HEK293 (cell line): ENCODE results near the gene ZSCAN2.

Experiments
- CTCF ChIA-PET: fragments of 350-600 bp; formaldehyde crosslinking; extraction: SDS; loops from one replicate; lab custom pipeline; 2021; ENCODE audit warnings: antibody characterized with exemption; lab: Yijun Ruan, JAX
- POLR2A ChIA-PET: fragments of 300-600 bp; formaldehyde crosslinking; extraction: SDS; loops from one replicate; lab custom pipeline; 2020; ENCODE audit warnings: antibody characterized with exemption, inconsistent platforms; lab: Yijun Ruan, JAX
- H3K27ac ChIP-seq: fragments of 200-500 bp; sonication (Bioruptor generic); 2 replicates; pipeline ENCODE4 v1.5.1; 2014; ENCODE audit warnings: low read depth, low read length, control low read depth, inconsistent platforms; ENCODE audit errors: extremely low read depth
- H3K36me3 ChIP-seq, 2 experiments: fragments of 200-500 bp in 1 of 2; sonication (Bioruptor generic) in 1 of 2; 1 replicate in 1 of 2; 2 replicates in 1 of 2; pipeline ENCODE4 v1.5.1; 2014 to 2017; ENCODE audit warnings: inconsistent platforms in 2 of 2, low read length in 2 of 2; ENCODE audit not compliant: control insufficient read depth in 2 of 2, insufficient read depth in 1 of 2
- H3K4me1 ChIP-seq: fragments of 200-500 bp; sonication (Bioruptor generic); 2 replicates; pipeline ENCODE4 v1.5.1; 2014; ENCODE audit warnings: mild to moderate bottlenecking, low read length, inconsistent platforms; ENCODE audit not compliant: control insufficient read depth, insufficient read depth
- H3K4me3 ChIP-seq: 2 replicates; pipeline ENCODE4 v1.5.1; 2011; ENCODE audit warnings: low read depth, mild to moderate bottlenecking, control low read depth, low read length, moderate library complexity
- H3K9me3 ChIP-seq: fragments of 200-500 bp; sonication (Bioruptor generic); 2 replicates; pipeline ENCODE4 v1.5.1; 2014; ENCODE audit warnings: low read depth, low read length, inconsistent platforms; ENCODE audit not compliant: control insufficient read depth, insufficient read depth
- GLI2 ChIP-seq: fragments of 450-650 bp; formaldehyde crosslinking; IDR thresholded peaks from 2 replicates; pipeline ENCODE4; 2017; ENCODE audit warnings: missing biosample characterization, missing genetic modification characterization, low read depth, borderline replicate concordance
- PATZ1 ChIP-seq: fragments of 450-650 bp; formaldehyde crosslinking; IDR thresholded peaks from 2 replicates; pipeline ENCODE4 v1.5.1; 2016; ENCODE audit warnings: missing biosample characterization, missing genetic modification characterization
- PBX3 ChIP-seq: sonication (generic); formaldehyde crosslinking; IDR thresholded peaks from 2 replicates; pipeline ENCODE4 v1.8.1; 2022; ENCODE audit warnings: mild to moderate bottlenecking, moderate library complexity, missing genetic modification reagents
- REPIN1 ChIP-seq: fragments of 450-650 bp; formaldehyde crosslinking; IDR thresholded peaks from 2 replicates; pipeline ENCODE4 v1.5.1; 2017; ENCODE audit warnings: missing biosample characterization, missing genetic modification characterization, low read depth
- ZFHX2 ChIP-seq: fragments of 450-650 bp; formaldehyde crosslinking; conservative IDR thresholded peaks from 2 replicates; pipeline ENCODE4 v1.5.1; 2016; ENCODE audit warnings: missing biosample characterization, missing genetic modification characterization
- ZNF16 ChIP-seq: fragments of 450-650 bp; formaldehyde crosslinking; IDR thresholded peaks from 2 replicates; pipeline ENCODE4 v1.5.1; 2016; ENCODE audit warnings: low read depth, missing biosample characterization, missing genetic modification characterization
- ZNF19 ChIP-seq: fragments of 450-650 bp; formaldehyde crosslinking; IDR thresholded peaks from 2 replicates; pipeline ENCODE4; 2016; ENCODE audit warnings: missing biosample characterization, missing genetic modification characterization, low read depth
- ZNF223 ChIP-seq: fragments of 450-650 bp; formaldehyde crosslinking; IDR thresholded peaks from 2 replicates; pipeline ENCODE4 v1.5.1; 2016; ENCODE audit warnings: missing biosample characterization, missing genetic modification characterization
- ZNF24 ChIP-seq: fragments of 450-650 bp; formaldehyde crosslinking; IDR thresholded peaks from 2 replicates; pipeline ENCODE4 v1.5.1; 2016; ENCODE audit warnings: missing biosample characterization, missing genetic modification characterization
- ZNF266 ChIP-seq: fragments of 450-650 bp; formaldehyde crosslinking; IDR thresholded peaks from 2 replicates; pipeline ENCODE4 v1.5.1; 2016; ENCODE audit warnings: missing biosample characterization, missing genetic modification characterization, low read depth
- ZNF311 ChIP-seq: fragments of 450-650 bp; formaldehyde crosslinking; IDR thresholded peaks from 2 replicates; pipeline ENCODE4 v1.5.1; 2017; ENCODE audit warnings: missing biosample characterization, missing genetic modification characterization, borderline replicate concordance
- ZNF510 ChIP-seq: fragments of 450-650 bp; formaldehyde crosslinking; IDR thresholded peaks from 2 replicates; pipeline ENCODE4 v1.5.1; 2018; ENCODE audit warnings: mild to moderate bottlenecking, missing genetic modification characterization, missing biosample characterization; ENCODE audit not compliant: insufficient replicate concordance
- ZNF544 ChIP-seq: fragments of 450-650 bp; formaldehyde crosslinking; IDR thresholded peaks from 2 replicates; pipeline ENCODE4 v1.5.0; 2017; ENCODE audit warnings: missing biosample characterization, missing genetic modification characterization
- ZNF560 ChIP-seq: fragments of 450-650 bp; formaldehyde crosslinking; IDR thresholded peaks from 2 replicates; pipeline ENCODE4 v1.5.1; 2017; ENCODE audit warnings: missing biosample characterization, missing genetic modification characterization, borderline replicate concordance
- ZNF624 ChIP-seq: fragments of 450-650 bp; formaldehyde crosslinking; IDR thresholded peaks from 2 replicates; pipeline ENCODE4 v1.5.1; 2017; ENCODE audit warnings: missing biosample characterization, missing genetic modification characterization
- TF ChIP-seq, protein P1 (sequence below): fragments of 450-650 bp; formaldehyde crosslinking; IDR thresholded peaks from 2 replicates; pipeline ENCODE4 v1.5.1; 2016; ENCODE audit warnings: missing biosample characterization, missing genetic modification characterization
- TF ChIP-seq, protein P2 (sequence below): fragments of 450-650 bp; formaldehyde crosslinking; IDR thresholded peaks from 2 replicates; pipeline ENCODE4 v1.5.1; 2016; ENCODE audit warnings: missing biosample characterization, missing genetic modification characterization, borderline replicate concordance

ZSCAN2 gene

GRCh38 chr15:84604826-84605553 is 4.2 kb downstream of the ZSCAN2 start:
- H3K27ac ChIP-seq: no peak overlapping the region
- ChIA-PET CTCF (interaction anchor here (0.6 to 0.9 kb wide), 3 partner anchors 17 to 445 kb away, joined by 3 to 4 read pairs (median 4); no protein-coding TSS in a partner anchor), POLR2A (interaction anchor here (0.6 to 1.0 kb wide), 3 partner anchors 30 to 54 kb away, joined by 5 to 6 read pairs (median 5); partner anchors contain the start of gene NMB)
- H3K9me3 ChIP-seq: no peaks in the 10 kb centered on the region
- H3K36me3 ChIP-seq: peaks cover 15 to 45% of the 10 kb centered on the region in 2 experiments; a peak in 2 of 3 replicates
- TF ChIP-seq, protein P1, sequence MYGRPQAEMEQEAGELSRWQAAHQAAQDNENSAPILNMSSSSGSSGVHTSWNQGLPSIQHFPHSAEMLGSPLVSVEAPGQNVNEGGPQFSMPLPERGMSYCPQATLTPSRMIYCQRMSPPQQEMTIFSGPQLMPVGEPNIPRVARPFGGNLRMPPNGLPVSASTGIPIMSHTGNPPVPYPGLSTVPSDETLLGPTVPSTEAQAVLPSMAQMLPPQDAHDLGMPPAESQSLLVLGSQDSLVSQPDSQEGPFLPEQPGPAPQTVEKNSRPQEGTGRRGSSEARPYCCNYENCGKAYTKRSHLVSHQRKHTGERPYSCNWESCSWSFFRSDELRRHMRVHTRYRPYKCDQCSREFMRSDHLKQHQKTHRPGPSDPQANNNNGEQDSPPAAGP: 0 out of 2 replicates have a peak, but pooled peaks have one; percentile 45
- peak; percentile 55 for TF ChIP-seq ZFHX2
- no peak for TF ChIP-seq ZNF266 (tag by site-specific recombination)
- TF ChIP-seq, all 188 proteins: peak for 2
- no peak overlapping the region for H3K4me3 ChIP-seq
- H3K4me1 ChIP-seq: peaks cover 16% of the 10 kb centered on the region

DNA sequence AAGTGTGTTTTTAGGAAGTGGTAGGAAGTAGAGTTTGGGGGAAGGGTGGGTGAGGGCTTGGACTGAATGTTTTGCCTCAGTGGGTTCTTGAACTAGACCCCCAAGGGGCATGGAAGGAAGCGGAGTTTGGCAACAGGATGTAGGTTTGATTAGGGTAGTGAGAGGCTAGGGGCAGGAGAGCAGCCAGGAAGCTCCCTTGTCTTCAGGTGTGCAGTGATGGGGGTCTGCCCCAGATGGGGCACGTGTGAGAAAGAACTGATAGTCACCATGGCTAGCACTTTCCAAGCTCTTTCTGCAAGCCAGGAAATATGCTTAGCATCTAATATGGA is 4.7 kb downstream of the ZSCAN2 start:
- ChIA-PET POLR2A (interaction anchor here (0.6 kb wide), 1 partner anchor 30 kb away, joined by 6 read pairs; no protein-coding TSS in a partner anchor), CTCF (interaction anchor here (0.6 to 0.9 kb wide), 2 partner anchors 18 to 445 kb away, joined by 3 to 4 read pairs; no protein-coding TSS in a partner anchor)
- H3K36me3 ChIP-seq: peaks cover 15 to 45% of the 10 kb centered on the region in 2 experiments; a peak in 2 of 3 replicates
- H3K4me1 ChIP-seq: peaks cover 16% of the 10 kb centered on the region
- no peak overlapping the region for H3K4me3 ChIP-seq
- TF ChIP-seq, protein P2, sequence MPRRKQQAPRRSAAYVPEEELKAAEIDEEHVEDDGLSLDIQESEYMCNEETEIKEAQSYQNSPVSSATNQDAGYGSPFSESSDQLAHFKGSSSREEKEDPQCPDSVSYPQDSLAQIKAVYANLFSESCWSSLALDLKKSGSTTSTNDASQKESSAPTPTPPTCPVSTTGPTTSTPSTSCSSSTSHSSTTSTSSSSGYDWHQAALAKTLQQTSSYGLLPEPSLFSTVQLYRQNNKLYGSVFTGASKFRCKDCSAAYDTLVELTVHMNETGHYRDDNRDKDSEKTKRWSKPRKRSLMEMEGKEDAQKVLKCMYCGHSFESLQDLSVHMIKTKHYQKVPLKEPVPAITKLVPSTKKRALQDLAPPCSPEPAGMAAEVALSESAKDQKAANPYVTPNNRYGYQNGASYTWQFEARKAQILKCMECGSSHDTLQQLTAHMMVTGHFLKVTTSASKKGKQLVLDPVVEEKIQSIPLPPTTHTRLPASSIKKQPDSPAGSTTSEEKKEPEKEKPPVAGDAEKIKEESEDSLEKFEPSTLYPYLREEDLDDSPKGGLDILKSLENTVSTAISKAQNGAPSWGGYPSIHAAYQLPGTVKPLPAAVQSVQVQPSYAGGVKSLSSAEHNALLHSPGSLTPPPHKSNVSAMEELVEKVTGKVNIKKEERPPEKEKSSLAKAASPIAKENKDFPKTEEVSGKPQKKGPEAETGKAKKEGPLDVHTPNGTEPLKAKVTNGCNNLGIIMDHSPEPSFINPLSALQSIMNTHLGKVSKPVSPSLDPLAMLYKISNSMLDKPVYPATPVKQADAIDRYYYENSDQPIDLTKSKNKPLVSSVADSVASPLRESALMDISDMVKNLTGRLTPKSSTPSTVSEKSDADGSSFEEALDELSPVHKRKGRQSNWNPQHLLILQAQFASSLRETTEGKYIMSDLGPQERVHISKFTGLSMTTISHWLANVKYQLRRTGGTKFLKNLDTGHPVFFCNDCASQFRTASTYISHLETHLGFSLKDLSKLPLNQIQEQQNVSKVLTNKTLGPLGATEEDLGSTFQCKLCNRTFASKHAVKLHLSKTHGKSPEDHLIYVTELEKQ (tag by site-specific recombination): no peak
- TF ChIP-seq ZNF560 (tag by site-specific recombination): no peak
- TF ChIP-seq ZNF19 (tag by site-specific recombination): no peak
- no peak for TF ChIP-seq GLI2 (tag by site-specific recombination)
- no peak for TF ChIP-seq ZNF223 (tag by site-specific recombination)
- TF ChIP-seq ZNF311 (tag by site-specific recombination): no peak
- TF ChIP-seq ZNF16: no peak
- no peak for TF ChIP-seq ZNF24 (tag by site-specific recombination)
- no peak for TF ChIP-seq ZNF510 (tag by site-specific recombination)
- no peak for TF ChIP-seq PATZ1 (tag by site-specific recombination)
- no peak for TF ChIP-seq PBX3 (CRISPR knock-in tag)
- TF ChIP-seq ZNF624 (tag by site-specific recombination): no peak
- TF ChIP-seq REPIN1 (tag by site-specific recombination): no peak
- TF ChIP-seq ZNF544 (tag by site-specific recombination): no peak
- TF ChIP-seq, all 188 proteins: peak for 0
- H3K9me3 ChIP-seq: no peaks in the 10 kb centered on the region
- H3K27ac ChIP-seq: no peak overlapping the region
